Activated CD4-positive, alpha-beta memory T cell treated with anti-CD3 and anti-CD28 coated beads, Interleukin-2, amount 10 ng/mL, durations not matched to agents 7 days and 5 days (primary cell): ENCODE measurements around the gene SYTL3. TPM values are rescaled to one million over a fixed set of nuclear protein-coding genes. Genes with fewer than 3 reads are reported as not detected.

Experiments
- CTCF ChIA-PET: fragments of 350-600 bp; sonication (Branson Sonifier 250); formaldehyde crosslinking; loops from one replicate; lab custom pipeline; 2021; ENCODE audit warnings: antibody characterized with exemption, inconsistent platforms; lab: Charles Lee
- POLR2A ChIA-PET: fragments of 350-600 bp; sonication (Branson Sonifier 250); formaldehyde crosslinking; loops from one replicate; lab custom pipeline; 2021; ENCODE audit warnings: antibody characterized with exemption; lab: Charles Lee
- DNase-seq: peaks from one replicate; pipeline ENCODE4 v3.0.0-alpha.2; 2020
- H3K27ac Mint-ChIP-seq: one replicate; pipeline ENCODE4 v1.8.0; 2021; ENCODE audit warnings: mild to moderate bottlenecking, mixed read lengths
- H3K27me3 Mint-ChIP-seq: one replicate; pipeline ENCODE4 v1.8.0; 2021; ENCODE audit warnings: mixed read lengths
- H3K36me3 Mint-ChIP-seq: one replicate; pipeline ENCODE4 v1.8.0; 2021; ENCODE audit warnings: low read depth, mixed read lengths
- H3K4me1 Mint-ChIP-seq: one replicate; pipeline ENCODE4 v1.8.0; 2021; ENCODE audit warnings: mixed read lengths
- H3K4me3 Mint-ChIP-seq: one replicate; pipeline ENCODE4 v1.8.0; 2021; ENCODE audit warnings: mild to moderate bottlenecking, mixed read lengths
- H3K9me3 Mint-ChIP-seq: one replicate; pipeline ENCODE4 v1.8.0; 2021; ENCODE audit warnings: mixed read lengths
- total RNA-seq, 2 experiments: library from RNA; stranded (reverse); gene quantifications; one replicate each; pipeline ENCODE4 v1.2.3, GENCODE V29; 2021

Gene SYTL3
- total RNA-seq, 2 experiments from 2014 or later, result 133 to 135 TPM

- DNase-seq, result no peak
- H3K4me3 Mint-ChIP-seq, result no peak overlapping the region
- POLR2A ChIA-PET, result interaction anchor here (4.1 kb wide), 1 partner anchor 9 kb away, joined by 23 read pairs; the partner anchor contains the start of gene DYNLT1
- peak overlapping the region; percentile 40 for H3K27ac Mint-ChIP-seq
- H3K27me3 Mint-ChIP-seq, result no peaks in the 10 kb centered on the region
- no peaks in the 10 kb centered on the region for H3K9me3 Mint-ChIP-seq
- CTCF ChIA-PET, result no interaction called here
- peaks cover 65% of the 10 kb centered on the region for H3K4me1 Mint-ChIP-seq
- peaks cover 82% of the 10 kb centered on the region for H3K36me3 Mint-ChIP-seq
These were observed 14.3 kb upstream of the SYTL3 start for GRCh38 chr6:158635427-158636073.

GRCh38 chr6:158636778-158637177 is 13.1 kb upstream of the SYTL3 start:
- no peaks in the 10 kb centered on the region for H3K27me3 Mint-ChIP-seq
- CTCF ChIA-PET, result interaction anchor here (0.6 kb wide), 1 partner anchor 21 kb away, joined by 3 read pairs; no protein-coding TSS in a partner anchor
- H3K4me1 Mint-ChIP-seq, result peaks cover 65% of the 10 kb centered on the region

GRCh38 chr6:158638324-158638854 is 11.5 kb upstream of the SYTL3 start:
- Mint-ChIP-seq H3K27ac (peak overlapping the region; percentile 24), H3K4me1 (peaks cover 69% of the 10 kb centered on the region), H3K9me3 (no peaks in the 10 kb centered on the region), H3K27me3 (no peaks in the 10 kb centered on the region), H3K36me3 (peaks cover 78% of the 10 kb centered on the region), H3K4me3 (no peak overlapping the region)
- ChIA-PET CTCF (interaction anchor here (0.7 to 1.5 kb wide), 4 partner anchors 13 to 418 kb away, joined by 3 to 5 read pairs (median 4); no protein-coding TSS in a partner anchor), POLR2A (interaction anchor here (0.9 to 10.2 kb wide), 5 partner anchors 14 to 80 kb away, joined by 3 to 192 read pairs (median 3); partner anchors contain the start of gene SYTL3)
- no peak for DNase-seq

More at GRCh38 chr6:158636778-158637177, 13.1 kb upstream of the SYTL3 start:
- Mint-ChIP-seq H3K36me3 (peaks cover 80% of the 10 kb centered on the region), H3K9me3 (no peaks in the 10 kb centered on the region), H3K4me3 (no peak overlapping the region), H3K27ac (peak overlapping the region; percentile 42)
- DNase-seq, result no peak
- POLR2A ChIA-PET, result interaction anchor here (0.9 to 10.2 kb wide), 3 partner anchors 9 to 61 kb away, joined by 3 to 192 read pairs (median 7); partner anchors contain the start of gene SYTL3

GRCh38 chr6:158639056-158639455 is 10.8 kb upstream of the SYTL3 start:
- Mint-ChIP-seq H3K36me3 (peaks cover 82% of the 10 kb centered on the region), H3K9me3 (no peaks in the 10 kb centered on the region), H3K4me3 (no peak overlapping the region), H3K27me3 (no peaks in the 10 kb centered on the region), H3K27ac (peak overlapping the region; percentile 24), H3K4me1 (peaks cover 69% of the 10 kb centered on the region)
- POLR2A ChIA-PET, result interaction anchor here (1.1 to 10.2 kb wide), 4 partner anchors 13 to 52 kb away, joined by 3 to 192 read pairs (median 4); partner anchors contain the start of gene SYTL3
- DNase-seq, result no peak
- CTCF ChIA-PET, result interaction anchor here (0.7 to 2.0 kb wide), 5 partner anchors 12 to 418 kb away, joined by 3 to 8 read pairs (median 4); no protein-coding TSS in a partner anchor

- Mint-ChIP-seq H3K4me1 (peaks cover 69% of the 10 kb centered on the region), H3K36me3 (peaks cover 68% of the 10 kb centered on the region), H3K27ac (peak overlapping the region; percentile 76), H3K27me3 (no peaks in the 10 kb centered on the region), H3K4me3 (peak overlapping the region; percentile 36), H3K9me3 (no peaks in the 10 kb centered on the region)
- CTCF ChIA-PET, result interaction anchor here (2.0 kb wide), 1 partner anchor 51 kb away, joined by 8 read pairs; no protein-coding TSS in a partner anchor
- DNase-seq, result no peak
- POLR2A ChIA-PET, result interaction anchor here (1.5 to 10.2 kb wide), 4 partner anchors 10 to 50 kb away, joined by 4 to 192 read pairs (median 7); partner anchors contain the start of gene SYTL3
These were observed 9.3 kb upstream of the SYTL3 start for GRCh38 chr6:158640519-158640918.

GRCh38 chr6:158642097-158642601 is 7.7 kb upstream of the SYTL3 start:
- POLR2A ChIA-PET, result interaction anchor here (1.9 to 10.2 kb wide), 5 partner anchors 10 to 74 kb away, joined by 6 to 192 read pairs (median 18); partner anchors contain the start of gene SYTL3
- peak; percentile 15 for DNase-seq
- H3K36me3 Mint-ChIP-seq, result peaks cover 53% of the 10 kb centered on the region

GRCh38 chr6:158643836-158644230 is 6.0 kb upstream of the SYTL3 start:
- Mint-ChIP-seq H3K4me1 (peaks cover 75% of the 10 kb centered on the region), H3K27me3 (no peaks in the 10 kb centered on the region), H3K4me3 (peak overlapping the region; percentile 100), H3K27ac (peak overlapping the region; percentile 97), H3K36me3 (peaks cover 43% of the 10 kb centered on the region), H3K9me3 (no peaks in the 10 kb centered on the region)
- ChIA-PET CTCF (interaction anchor here (0.8 to 5.0 kb wide), 12 partner anchors 9 to 431 kb away, joined by 3 to 51 read pairs (median 6); no protein-coding TSS in a partner anchor), POLR2A (interaction anchor here (0.9 to 10.2 kb wide), 29 partner anchors 8 to 437 kb away, joined by 3 to 192 read pairs (median 7); partner anchors contain the start of genes SYTL3, TAGAP and TMEM181)
- no peak for DNase-seq

More at GRCh38 chr6:158642097-158642601, 7.7 kb upstream of the SYTL3 start:
- H3K4me3 Mint-ChIP-seq, result peak overlapping the region; percentile 100
- CTCF ChIA-PET, result interaction anchor here (0.8 to 5.0 kb wide), 2 partner anchors 18 to 49 kb away, joined by 4 to 51 read pairs; no protein-coding TSS in a partner anchor
- no peaks in the 10 kb centered on the region for H3K27me3 Mint-ChIP-seq
- H3K4me1 Mint-ChIP-seq, result peaks cover 72% of the 10 kb centered on the region
- peak overlapping the region; percentile 97 for H3K27ac Mint-ChIP-seq
- H3K9me3 Mint-ChIP-seq, result no peaks in the 10 kb centered on the region

GRCh38 chr6:158644231-158645063 is 5.4 kb upstream of the SYTL3 start, which contains the start of gene DYNLT1:
Gene DYNLT1, minus strand, starts transcription at chr6:158644743. Its CDS starts 35 bp downstream, at chr6:158644708.
- CTCF ChIA-PET, result interaction anchor here (0.8 to 5.0 kb wide), 13 partner anchors 8 to 432 kb away, joined by 3 to 51 read pairs (median 6); no protein-coding TSS in a partner anchor
- Mint-ChIP-seq H3K4me3 (peak within 1 kb of the TSS; percentile 100), H3K36me3 (peaks cover 37% of the 10 kb centered on the region), H3K4me1 (peaks cover 75% of the 10 kb centered on the region), H3K9me3 (no peaks in the 10 kb centered on the region), H3K27me3 (no peaks in the 10 kb centered on the region), H3K27ac (peak within 1 kb of the TSS; percentile 97)
- peak; percentile 92 for DNase-seq
- POLR2A ChIA-PET, result interaction anchor here (0.7 to 10.2 kb wide), 35 partner anchors 7 to 438 kb away, joined by 3 to 192 read pairs (median 5); partner anchors contain the start of genes SYTL3, TAGAP and TMEM181

GRCh38 chr6:158645064-158646022 is 4.5 kb upstream of the SYTL3 start:
- peak overlapping the region; percentile 100 for H3K4me3 Mint-ChIP-seq
- ChIA-PET POLR2A (interaction anchor here (0.9 to 10.2 kb wide), 27 partner anchors 7 to 438 kb away, joined by 3 to 192 read pairs (median 7); partner anchors contain the start of genes SYTL3 and TAGAP), CTCF (interaction anchor here (0.7 to 5.0 kb wide), 10 partner anchors 7 to 433 kb away, joined by 3 to 51 read pairs (median 6); no protein-coding TSS in a partner anchor)
- no peaks in the 10 kb centered on the region for H3K9me3 Mint-ChIP-seq
- H3K27ac Mint-ChIP-seq, result peak overlapping the region; percentile 76
- H3K4me1 Mint-ChIP-seq, result peaks cover 69% of the 10 kb centered on the region
- H3K27me3 Mint-ChIP-seq, result no peaks in the 10 kb centered on the region
- peak; percentile 44 for DNase-seq
- peaks cover 30% of the 10 kb centered on the region for H3K36me3 Mint-ChIP-seq

GRCh38 chr6:158646023-158646910 is 3.6 kb upstream of the SYTL3 start:
- peak overlapping the region; percentile 76 for H3K27ac Mint-ChIP-seq
- H3K36me3 Mint-ChIP-seq, result peaks cover 28% of the 10 kb centered on the region
- CTCF ChIA-PET, result interaction anchor here (1.3 to 5.0 kb wide), 4 partner anchors 13 to 224 kb away, joined by 3 to 51 read pairs (median 24); no protein-coding TSS in a partner anchor
- H3K4me3 Mint-ChIP-seq, result peak overlapping the region; percentile 100
- H3K9me3 Mint-ChIP-seq, result no peaks in the 10 kb centered on the region
- DNase-seq, result peak; percentile 15
- POLR2A ChIA-PET, result interaction anchor here (1.0 to 10.2 kb wide), 9 partner anchors 6 to 436 kb away, joined by 3 to 192 read pairs (median 7); partner anchors contain the start of genes SYTL3 and TAGAP
- no peaks in the 10 kb centered on the region for H3K27me3 Mint-ChIP-seq
- H3K4me1 Mint-ChIP-seq, result peaks cover 66% of the 10 kb centered on the region
